HS-27A (cell line): ENCODE measurements around the gene HECTD2.
"Not testable (repeated sequence)": the region's sequence is repeated elsewhere in the genome, so short reads cannot be mapped to it uniquely, and the experiment has no call there.

Source experiments
- DNase-seq: peaks from one replicate; pipeline ENCODE4 v3.0.0-alpha.2; 2012; ENCODE audit warnings: low read depth, missing footprints

HECTD2 gene

GRCh38 chr10:91474009-91474408 is 63.9 kb downstream of the HECTD2 start:
- DNase-seq, result no peak

GRCh38 chr10:91477236-91477635 is 67.1 kb downstream of the HECTD2 start:
- no peak for DNase-seq

- DNase-seq, result no peak
Observed at GRCh38 chr10:91479583-91479982, 69.4 kb downstream of the HECTD2 start.

GRCh38 chr10:91487911-91488582 is 77.9 kb downstream of the HECTD2 start:
- DNase-seq, result no peak

GRCh38 chr10:91493313-91493712 is 83.2 kb downstream of the HECTD2 start:
- DNase-seq, result no peak

GRCh38 chr10:91495402-91495801 is 85.3 kb downstream of the HECTD2 start:
- no peak for DNase-seq

GRCh38 chr10:91496016-91496415 is 85.9 kb downstream of the HECTD2 start:
- DNase-seq, result no peak

- no peak for DNase-seq
Observed at GRCh38 chr10:91511549-91512330, 101.6 kb downstream of the HECTD2 start.

GRCh38 chr10:91512458-91512857 is 102.3 kb downstream of the HECTD2 start:
- no peak for DNase-seq

- DNase-seq, result no peak
Observed at GRCh38 chr10:91513598-91514424, 103.7 kb downstream of the HECTD2 start.

- no peak for DNase-seq
Observed at GRCh38 chr10:91514787-91515186, 104.6 kb downstream of the HECTD2 start.

GRCh38 chr10:91517394-91517793 is 107.2 kb downstream of the HECTD2 start:
- no peak for DNase-seq

- DNase-seq, result no peak
Observed at GRCh38 chr10:91519899-91520514, 109.9 kb downstream of the HECTD2 start.

GRCh38 chr10:91520661-91521060 is 110.5 kb downstream of the HECTD2 start:
- DNase-seq, result no peak

- no peak for DNase-seq
Observed at GRCh38 chr10:91521439-91521838, 111.3 kb downstream of the HECTD2 start.

- DNase-seq, result no peak
Observed at GRCh38 chr10:91525896-91526712, 116.0 kb downstream of the HECTD2 start.

GRCh38 chr10:91528080-91528479 is 117.9 kb downstream of the HECTD2 start:
- no peak for DNase-seq

GRCh38 chr10:91528768-91529167 is 118.6 kb downstream of the HECTD2 start:
- no peak for DNase-seq

GRCh38 chr10:91534789-91535188 is 124.6 kb downstream of the HECTD2 start:
- DNase-seq, result not testable (repeated sequence)

- DNase-seq, result no peak
Observed at GRCh38 chr10:91536111-91536510, 126.0 kb downstream of the HECTD2 start.

GRCh38 chr10:91536733-91537132 is 126.6 kb downstream of the HECTD2 start:
- no peak for DNase-seq
